DMS153 treated with DMSO at 0.1 percent for 48 hours (cell line): ENCODE data around the gene PCNX2.

Source experiments
- DNase-seq: peaks from one replicate; lab custom pipeline; 2025; ENCODE audit not compliant: unreplicated experiment; lab: John Stamatoyannopoulos, UW

The PCNX2 gene

DNA sequence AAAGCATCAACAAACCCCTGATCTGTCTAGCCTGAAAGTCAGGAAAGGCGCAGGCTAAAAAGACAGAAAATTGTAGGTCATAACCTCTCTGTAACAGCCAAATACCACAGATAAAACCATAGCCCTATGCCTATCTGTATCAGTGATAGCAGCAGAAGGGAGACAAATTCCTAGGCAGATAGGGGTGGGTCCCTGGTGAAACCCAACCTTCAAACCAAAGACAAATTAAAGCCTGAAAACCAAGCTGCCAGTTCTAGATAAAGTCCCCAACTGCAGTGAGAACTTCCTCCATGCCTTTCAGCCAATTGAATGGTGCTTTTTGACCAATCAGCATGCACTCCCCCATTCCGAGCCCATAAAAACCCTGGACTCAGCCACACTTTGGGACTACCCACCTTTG, 229.8 kb downstream of the PCNX2 start:
- no peak for DNase-seq

DNA sequence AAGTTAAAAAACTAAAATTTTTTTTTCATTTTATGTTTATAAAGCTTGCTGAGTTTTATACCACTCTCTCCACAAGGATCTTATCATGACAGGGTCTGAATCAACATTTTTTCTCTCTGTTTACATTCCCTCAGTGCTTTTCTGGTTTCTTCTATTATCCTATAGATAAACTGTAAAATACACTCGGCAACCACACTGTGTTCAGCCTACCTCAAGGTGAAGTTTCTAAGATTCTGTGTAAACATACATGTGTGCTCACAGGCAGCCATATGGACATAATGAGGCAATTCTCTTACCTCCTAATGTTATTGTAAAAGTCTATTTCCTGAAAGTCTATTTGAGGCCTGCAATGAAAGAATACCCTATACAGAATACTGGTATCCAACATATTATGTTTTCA, 230.5 kb downstream of the PCNX2 start:
- DNase-seq: no peak

DNA sequence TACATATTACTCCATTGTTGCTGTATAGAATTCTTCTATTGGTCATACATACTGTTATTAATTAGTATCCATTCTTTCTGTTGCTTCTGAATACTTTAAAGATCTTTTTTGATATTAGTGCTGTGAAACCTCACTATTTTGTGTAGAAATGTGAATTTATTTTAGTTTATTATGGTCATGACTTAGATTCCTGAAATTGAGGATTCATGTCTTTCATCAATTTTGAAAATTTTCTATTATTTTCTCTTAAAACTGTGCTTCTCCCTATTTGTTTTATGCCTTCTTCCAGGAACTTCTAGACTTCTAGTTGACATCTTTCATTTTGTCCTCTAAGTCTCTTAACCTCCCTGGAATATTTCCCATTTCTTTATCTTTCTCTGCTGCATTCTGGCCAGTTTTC, 232.1 kb downstream of the PCNX2 start:
- no peak for DNase-seq

DNA sequence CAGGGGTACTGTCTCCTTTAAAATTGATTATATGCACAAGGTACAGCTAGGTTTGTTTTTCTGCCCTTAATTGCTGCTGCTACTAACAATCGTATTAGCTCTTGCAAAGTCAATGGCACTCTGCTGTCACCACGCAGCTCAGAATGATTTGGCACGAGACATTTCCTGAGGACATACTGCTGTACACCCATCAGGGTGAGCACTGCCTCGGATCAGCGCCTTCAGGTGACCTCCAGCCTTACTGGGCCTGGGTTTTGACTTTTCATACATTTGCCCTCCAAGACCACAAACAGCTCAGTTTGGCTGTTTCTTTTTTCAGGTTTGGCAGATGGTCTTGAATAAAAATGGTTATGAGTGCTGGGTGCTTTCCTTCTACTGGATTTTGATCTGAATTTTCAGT, 234.3 kb downstream of the PCNX2 start:
- DNase-seq: no peak

DNA sequence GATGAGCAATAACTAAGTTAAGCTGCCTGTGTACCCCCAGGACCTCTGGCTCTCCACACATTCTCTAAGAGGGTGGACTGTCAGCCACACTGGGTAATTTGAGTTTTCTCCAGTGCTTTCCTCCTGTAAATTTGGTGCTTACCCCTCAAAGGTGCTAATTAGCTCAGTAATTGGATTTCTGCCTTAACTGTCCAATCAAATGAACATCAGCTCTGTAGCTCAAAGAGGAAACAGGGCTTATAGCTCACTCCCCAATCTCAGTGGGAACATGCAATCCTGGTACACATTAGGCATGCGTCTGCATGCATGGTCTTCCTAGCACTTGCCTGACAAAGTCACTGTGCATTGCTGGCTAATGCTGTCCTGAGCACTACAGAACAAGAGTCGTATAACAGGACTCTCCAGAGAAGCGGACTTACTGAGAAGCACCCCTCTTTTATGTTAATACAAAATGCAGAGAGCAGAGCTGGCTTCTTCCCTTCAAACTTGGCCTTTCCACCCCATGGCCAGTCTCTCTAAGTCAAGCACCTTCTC, 235.0 kb downstream of the PCNX2 start:
- no peak for DNase-seq

DNA sequence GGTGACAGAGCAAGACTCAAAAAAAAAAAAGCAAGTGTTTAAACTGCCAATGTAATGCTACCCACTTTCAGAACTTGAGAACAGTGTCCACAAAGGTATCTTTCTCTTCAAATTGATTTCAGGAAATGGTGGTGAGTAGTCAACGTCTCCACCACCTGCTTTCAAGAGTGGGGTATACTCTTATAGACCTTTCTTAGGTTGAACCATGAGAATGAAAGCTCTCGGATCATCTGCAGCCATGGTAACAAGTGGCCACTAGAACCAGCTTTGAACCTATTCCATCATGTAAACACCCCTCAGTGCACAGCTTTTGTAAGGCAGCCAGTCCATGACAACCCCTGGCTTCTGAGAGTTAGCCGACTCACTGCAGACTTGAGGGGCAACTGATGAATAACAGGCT, 237.7 kb downstream of the PCNX2 start:
- DNase-seq: no peak

DNA sequence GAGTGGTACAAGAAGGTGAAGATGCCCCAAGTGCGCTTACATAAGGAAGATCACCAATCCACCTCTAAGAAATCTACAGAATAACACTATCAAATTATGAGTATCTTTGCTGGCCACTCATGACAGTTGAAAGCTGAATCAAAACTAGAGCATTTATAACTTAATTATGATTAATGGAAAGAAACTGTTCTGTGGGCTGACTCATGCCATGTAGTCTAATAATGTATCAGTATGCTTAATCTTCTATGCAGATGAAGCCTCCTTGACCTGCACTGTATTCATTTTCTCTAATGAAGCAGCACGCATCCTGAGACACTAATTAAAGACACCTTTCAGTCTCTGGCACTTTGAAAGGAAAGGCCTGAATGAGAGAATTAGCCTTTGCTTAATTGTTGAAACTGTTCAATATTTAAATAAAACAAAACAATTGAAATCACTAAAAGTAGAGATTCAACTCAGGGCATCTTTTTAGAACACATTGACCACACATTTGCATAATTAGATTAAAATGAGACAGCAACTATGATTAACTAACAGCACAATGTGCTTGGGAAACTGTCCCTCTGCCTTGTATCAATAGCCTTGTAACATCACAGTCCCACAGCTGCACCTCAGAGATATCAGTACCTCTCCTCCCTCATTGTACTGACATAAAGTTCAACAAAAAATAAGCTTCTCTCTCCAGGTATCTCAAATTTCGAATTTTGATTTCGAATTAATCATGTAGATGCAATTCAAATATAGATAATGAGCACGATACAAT, 239.5 kb downstream of the PCNX2 start:
- no peak for DNase-seq

DNA sequence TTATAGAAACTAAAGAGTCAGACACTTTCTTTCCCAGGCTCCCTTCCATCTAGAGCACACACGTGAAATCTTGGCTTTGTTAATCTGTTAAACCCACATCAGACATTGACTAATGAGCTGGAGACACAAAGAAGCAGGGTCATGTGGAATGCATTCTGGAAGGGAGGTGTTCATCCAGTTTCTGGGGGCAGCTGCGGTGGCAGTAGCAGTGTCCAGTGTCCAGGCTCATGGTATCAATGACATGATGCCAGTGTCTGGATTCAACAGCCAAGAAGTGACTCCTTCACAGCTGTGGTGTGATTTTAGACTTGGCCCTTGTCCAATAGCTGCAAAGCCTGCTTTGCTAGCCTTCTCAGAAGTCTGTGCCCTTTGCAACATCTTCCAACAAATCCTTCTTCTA, 249.9 kb downstream of the PCNX2 start:
- no peak for DNase-seq

DNA sequence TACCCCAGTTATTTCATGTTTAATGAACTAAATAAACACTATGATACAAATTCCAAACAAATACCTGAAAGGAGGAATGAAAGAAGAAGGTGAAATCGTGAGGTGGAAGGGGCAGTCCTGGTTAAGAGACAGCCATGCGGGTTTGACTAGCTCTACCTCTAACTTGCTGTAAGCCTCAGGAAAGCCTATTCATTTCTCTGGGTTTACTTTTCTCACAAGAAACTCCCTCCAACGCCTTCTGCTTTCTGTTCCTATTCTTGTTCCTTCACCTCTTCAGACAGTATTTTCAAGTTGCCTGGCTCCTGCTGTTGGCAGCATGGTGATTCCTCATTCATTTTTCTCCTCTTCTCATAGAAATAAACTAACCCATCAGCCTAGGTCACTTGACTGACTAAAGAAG, 252.7 kb downstream of the PCNX2 start:
- no peak for DNase-seq

DNA sequence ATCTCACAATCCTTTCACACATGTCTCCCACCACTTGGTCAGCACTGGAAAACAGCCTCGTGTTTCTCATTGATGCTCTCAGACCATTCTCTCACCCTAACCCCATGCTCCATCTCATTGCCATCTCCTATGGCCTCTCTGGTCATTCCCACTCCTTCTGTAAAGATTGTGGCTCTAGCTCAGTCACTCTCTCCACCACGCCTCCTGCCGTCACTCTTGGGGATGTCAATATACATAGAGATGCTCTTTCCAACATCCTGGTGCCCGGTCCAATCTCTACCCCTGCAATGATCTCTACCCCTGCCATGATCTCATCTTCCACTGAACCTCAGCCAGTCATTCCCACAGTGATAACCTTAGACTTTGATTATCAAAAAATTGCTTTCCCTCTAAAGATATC, 255.0 kb downstream of the PCNX2 start:
- no peak for DNase-seq

DNA sequence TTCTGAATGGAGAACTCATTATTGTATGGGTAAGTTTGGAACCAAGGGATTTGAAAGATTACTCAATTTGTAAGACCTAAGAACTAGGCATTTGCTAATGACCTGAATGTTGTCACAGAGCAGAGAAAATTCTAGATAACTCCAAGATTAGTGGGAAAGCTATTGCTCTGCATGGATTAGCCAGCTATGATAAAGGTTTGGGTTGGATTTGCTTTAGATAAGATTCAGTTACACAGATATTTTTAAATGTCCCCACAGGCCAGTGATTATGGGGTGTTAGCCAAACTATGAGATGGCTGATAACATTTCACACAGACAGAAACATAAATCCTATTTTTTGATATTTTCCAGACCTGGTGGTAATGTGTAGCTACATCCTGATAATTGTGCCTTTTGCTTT, 256.9 kb downstream of the PCNX2 start:
- no peak for DNase-seq

DNA sequence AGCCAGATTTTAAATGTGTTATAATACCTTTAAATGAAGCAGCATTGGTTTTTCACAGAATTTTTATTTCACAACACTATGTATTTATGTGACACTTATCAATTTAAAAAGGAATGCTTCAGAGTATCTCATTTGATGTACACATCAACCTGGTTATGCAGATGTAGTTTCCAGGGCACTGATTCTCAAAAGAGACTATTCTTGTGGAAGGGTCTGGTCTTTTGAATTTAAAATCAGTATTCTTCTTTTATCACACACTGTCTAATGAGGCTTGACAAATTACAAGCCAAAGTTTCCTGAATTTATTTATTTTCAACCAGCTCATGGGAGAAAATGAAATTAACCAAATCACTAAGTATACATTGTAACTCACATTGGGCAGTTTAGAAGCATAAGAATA, 257.7 kb downstream of the PCNX2 start:
- DNase-seq: no peak

DNA sequence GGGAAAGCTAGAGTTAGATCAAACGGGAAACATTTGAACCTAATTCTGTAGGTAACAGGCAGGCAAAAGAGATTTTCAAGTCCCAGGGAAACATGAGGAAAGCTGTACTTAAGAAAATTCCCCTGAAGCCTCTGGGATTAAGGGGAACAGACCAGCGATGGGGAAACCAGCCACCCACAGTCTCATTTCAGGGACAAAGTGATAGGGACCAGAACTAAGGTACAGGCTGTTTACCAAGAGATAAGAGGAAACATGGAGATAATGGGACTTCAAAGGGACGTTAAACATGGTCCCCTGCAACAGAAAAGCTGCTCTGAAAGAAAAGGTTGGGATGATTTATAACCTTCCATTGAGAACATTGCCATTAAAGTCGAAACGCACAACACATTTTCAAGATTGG, 260.7 kb downstream of the PCNX2 start:
- DNase-seq: no peak

DNA sequence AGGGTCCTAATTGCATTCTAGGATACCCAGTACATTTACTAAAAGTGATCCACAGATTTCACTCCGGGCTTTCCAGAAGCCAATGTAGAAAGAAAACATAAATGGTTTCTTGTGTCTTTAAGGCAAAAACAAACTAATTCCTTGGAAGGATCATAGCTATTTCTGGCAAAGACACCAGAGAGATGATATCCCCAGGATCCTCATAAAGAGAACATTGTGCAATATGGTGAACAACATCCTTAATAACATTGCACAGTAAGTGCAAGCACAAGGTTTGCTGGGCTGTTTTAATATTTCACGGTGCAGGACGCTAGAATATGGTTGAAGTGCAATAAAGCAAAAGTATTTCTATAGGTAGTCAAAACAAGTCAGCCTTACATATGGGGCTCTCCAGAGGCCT, 262.2 kb downstream of the PCNX2 start:
- DNase-seq: no peak

DNA sequence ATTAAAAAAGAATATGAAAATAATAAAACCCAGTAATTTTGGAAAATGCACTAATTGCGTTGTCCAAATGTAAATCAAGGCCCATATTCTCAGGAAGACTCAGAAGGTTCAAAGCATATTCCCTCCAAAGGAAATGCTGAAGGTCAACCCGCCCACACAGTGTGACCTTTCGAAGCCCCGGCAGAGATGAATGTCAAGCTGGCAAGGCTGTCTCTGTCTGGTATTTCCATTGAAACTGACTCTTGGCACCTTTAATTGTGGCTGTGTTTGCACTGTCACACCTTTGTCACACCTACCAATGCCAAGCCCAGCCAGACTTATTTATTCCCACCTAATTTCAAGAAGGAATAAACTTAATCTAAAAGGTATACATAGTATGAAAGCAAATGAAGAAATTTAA, 262.6 kb downstream of the PCNX2 start:
- DNase-seq: no peak

DNA sequence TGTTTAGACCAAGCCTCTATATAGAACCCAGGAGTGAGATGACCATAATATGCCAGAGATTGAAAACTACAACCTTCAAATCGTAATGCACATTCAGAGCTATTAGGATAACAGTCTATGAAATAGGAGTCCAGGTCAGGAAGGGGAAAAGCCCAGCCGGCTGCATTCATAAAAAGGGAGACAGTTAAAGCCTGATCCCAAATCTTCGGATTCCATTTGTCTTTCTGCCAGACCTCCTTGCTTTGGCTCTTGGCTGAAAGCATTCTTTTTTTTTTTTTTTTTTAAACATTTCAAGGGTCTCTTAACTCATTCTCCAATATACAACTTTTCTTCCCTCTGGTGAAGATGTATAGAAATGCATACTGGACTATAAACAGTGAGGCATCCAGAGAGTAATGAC, 264.0 kb downstream of the PCNX2 start:
- no peak for DNase-seq

DNA sequence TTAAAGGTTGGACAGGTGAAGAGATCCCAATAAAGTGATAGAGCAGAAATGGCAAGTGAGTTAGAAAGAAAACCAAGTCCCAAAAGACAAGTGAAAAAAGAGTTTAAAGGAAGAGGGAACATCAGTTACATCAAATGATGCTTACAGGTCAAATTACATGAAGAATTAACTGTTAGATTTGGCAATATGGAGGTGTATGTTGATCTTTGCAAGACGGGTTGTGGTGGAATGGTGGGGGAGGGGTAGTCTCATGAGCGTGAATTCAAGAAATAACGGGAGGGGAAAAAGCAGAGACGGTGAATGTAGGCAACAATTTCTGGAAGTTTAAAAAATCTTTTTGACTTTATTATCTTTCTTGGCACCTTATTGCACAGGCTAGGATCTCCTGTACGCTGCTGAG, 268.5 kb downstream of the PCNX2 start:
- no peak for DNase-seq

DNA sequence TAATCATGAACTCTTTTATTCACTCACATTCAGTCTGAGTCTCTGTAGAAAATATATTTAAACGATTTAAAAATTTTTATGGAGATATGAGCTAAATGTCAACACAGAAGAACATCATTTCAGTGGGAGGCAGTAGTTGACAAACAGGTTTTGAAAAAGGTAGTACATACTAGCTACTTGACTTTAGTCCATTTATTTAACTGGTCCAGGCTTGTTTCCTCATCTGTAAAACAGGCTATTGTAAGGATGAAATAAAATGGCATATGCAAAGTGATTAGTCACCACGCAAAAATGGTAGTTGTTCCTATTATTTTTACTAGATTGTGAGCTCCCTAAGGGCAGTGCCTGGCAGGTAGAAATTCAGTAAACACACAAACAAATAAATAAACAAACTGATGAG, 270.0 kb downstream of the PCNX2 start:
- DNase-seq: no peak

DNA sequence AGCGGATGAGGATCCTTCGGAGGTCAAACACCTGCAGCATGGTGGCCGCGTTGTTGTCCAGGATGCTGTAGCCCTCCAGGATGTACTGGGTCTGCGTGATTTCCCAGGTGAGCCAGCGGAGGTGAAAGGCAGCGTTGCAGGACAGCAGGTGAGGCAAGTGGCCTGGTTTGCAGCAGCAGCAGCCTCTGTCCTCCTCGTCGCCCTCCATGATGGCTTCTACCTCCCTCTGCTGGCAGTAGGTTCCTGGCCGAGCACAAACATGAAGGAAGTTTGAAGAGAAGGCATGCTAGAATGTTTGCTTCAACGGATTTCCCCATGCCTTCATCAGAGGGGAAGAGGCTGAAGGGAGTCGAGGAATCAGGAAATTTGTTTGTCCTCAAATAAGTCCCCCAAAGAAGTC, 270.4 kb downstream of the PCNX2 start:
- DNase-seq: no peak

DNA sequence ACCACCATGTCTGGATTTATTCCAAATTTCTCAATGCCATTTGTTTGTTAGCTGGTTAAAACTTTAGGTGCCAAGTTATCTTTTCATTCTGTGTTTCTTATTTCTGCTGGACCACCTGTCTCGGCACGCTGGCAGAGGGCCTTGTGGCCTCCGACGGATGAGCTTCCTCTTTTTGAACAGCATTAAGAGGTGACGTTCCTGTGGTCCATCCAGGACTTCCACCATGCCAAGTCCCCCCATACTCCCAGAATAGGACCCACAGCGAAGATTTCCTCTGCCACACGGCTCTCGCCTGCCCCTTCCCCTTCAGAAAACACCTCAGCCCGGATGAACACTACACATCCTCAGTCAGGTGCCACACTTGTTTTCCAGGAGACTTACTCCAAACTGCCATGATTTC, 271.3 kb downstream of the PCNX2 start:
- no peak for DNase-seq

DNA sequence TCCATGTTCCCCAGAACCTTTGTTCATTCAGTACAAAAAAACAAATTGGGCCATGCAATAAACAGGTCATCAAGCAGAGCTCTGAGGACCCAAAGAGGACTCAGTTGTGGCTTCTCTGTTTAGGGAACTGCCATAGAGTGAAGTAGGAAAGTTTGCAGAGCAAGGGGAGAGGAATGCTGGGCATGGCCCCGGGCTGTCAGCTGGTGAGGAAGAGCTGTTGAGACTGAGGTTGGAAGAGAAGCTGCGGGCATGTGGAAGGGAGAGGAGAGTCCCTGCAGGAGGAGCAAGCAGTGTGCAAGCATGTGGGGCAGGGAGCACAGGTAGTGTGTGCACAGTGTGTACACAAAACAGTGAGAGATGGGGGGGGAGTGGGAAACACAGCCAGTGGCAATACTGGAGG, 273.3 kb downstream of the PCNX2 start:
- DNase-seq: no peak

DNA sequence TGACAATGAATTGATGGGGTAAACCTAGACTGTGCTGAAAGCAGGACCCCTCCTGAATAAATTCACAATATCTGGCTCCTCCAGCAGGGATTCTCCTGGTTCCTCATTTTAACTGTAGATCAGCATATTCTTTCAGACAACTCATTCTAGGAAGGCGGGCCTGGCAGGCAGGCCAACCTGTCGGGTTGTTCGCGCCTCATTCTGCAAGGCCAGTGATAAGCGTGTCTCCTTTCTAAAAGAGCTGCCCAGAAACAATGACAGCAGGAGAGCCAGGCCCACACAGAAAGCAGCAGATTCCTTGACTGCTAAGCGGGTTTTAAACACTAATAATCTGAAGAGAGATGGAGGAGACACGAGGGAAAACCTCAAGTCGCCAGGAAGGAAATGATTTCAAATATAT, 275.1 kb downstream of the PCNX2 start:
- no peak for DNase-seq

DNA sequence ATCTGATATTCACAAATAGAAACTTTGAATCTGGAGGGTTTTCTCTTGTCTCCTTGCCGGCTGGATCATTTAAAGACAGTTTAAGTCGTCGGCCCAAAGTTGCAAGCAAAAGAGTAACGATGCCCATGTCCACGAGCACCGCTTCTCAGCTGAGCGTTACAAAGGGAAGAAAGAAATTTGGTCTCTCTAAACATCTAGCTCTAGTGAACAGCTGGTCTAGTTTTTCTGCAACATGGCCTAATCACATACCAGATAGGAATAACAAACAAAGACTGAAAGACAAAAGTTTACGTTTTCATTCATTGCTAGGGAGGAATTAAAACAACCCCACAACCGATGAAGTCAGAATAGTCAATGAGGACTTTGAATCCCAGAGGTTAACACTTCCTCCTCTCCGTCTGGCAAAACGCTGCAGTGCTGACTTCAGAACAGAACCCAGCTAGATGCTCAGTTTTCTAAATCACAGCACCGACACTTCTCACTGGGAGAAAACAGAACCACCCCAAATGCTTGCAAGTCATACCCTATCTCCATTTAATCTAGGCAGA, 275.7 kb downstream of the PCNX2 start:
- DNase-seq: no peak
